Tibial nerve (tissue), 4 donors: ENCODE measurements around the gene TSPAN2. TPM values are rescaled to one million over a fixed set of nuclear protein-coding genes. Genes with fewer than 3 reads are reported as not detected.
A peak's percentile ranks its signal among the peaks of the same experiment; 100 is the strongest.

Experiments
- DNase-seq, 2 donors: peaks; one replicate each; pipeline ENCODE4 v3.0.0-alpha.2; 2019; ENCODE audit warnings: low spot score in 2 of 2
- H3K27ac ChIP-seq, 4 donors: fragments of 200-600 bp; sonication (generic) in 3 of 4; one replicate each; pipeline ENCODE4 v1.5.1; 2017 to 2019; ENCODE audit warnings: mild to moderate bottlenecking in 1 of 4
- H3K27me3 ChIP-seq, 2 donors: fragments of 200-600 bp; sonication (generic) in 1 of 2; one replicate each; pipeline versions ENCODE4 v1.5.1 to v1.6.0; 2017 to 2019
- H3K36me3 ChIP-seq, 3 donors: fragments of 200-600 bp; sonication (generic); one replicate each; pipeline ENCODE4 v1.5.1; 2018 to 2019
- H3K4me1 ChIP-seq, 4 donors: fragments of 200-600 bp; sonication (generic) in 3 of 4; one replicate each; pipeline ENCODE4 v1.5.1; 2017 to 2019
- H3K4me3 ChIP-seq, 4 donors: fragments of 200-600 bp; sonication (generic) in 3 of 4; one replicate each; pipeline ENCODE4 v1.5.1; 2017 to 2019; ENCODE audit warnings: mild to moderate bottlenecking in 1 of 4, moderate library complexity in 1 of 4
- H3K9me3 ChIP-seq, 4 donors: fragments of 200-600 bp; sonication (generic) in 3 of 4; one replicate each; pipeline ENCODE4 v1.5.1; 2017 to 2019
- CTCF ChIP-seq, 5 experiments: fragments of 200-600 bp in 3 of 5; fragments of 450-650 bp in 2 of 5; sonication (generic) in 3 of 5; IDR thresholded peaks; one replicate each; pipeline ENCODE4 v1.5.1; 2016 to 2019; ENCODE audit warnings: antibody characterized with exemption in 5 of 5, mild to moderate bottlenecking in 3 of 5, moderate library complexity in 2 of 5
- EP300 ChIP-seq, 2 donors: sonication (generic); formaldehyde crosslinking; IDR thresholded peaks; one replicate each; pipeline ENCODE4 v1.6.1; 2017; ENCODE audit warnings: antibody characterized with exemption in 2 of 2, mild to moderate bottlenecking in 1 of 2
- POLR2A ChIP-seq, 2 donors: fragments of 450-650 bp; IDR thresholded peaks; one replicate each; pipeline ENCODE4 v1.6.1; 2017; ENCODE audit warnings: antibody characterized with exemption in 2 of 2, mild to moderate bottlenecking in 2 of 2, moderate library complexity in 2 of 2
- WGBS, 2 donors: methylation state at CpG; one replicate each; pipeline ENCODE4 v1.1.5; 2018; 5-methylcytosine and 5-hydroxymethylcytosine counted together
- total RNA-seq, 4 donors: library from RNA; depleted of rRNA; stranded (reverse); fragments of >200 nt; gene quantifications; one replicate each; pipeline ENCODE4 v1.1.0, GENCODE V29; 2016

The TSPAN2 gene
- total RNA-seq, 4 donors from 2014 or later = 0.84 to 7.1 (median 3.2) TPM

DNA sequence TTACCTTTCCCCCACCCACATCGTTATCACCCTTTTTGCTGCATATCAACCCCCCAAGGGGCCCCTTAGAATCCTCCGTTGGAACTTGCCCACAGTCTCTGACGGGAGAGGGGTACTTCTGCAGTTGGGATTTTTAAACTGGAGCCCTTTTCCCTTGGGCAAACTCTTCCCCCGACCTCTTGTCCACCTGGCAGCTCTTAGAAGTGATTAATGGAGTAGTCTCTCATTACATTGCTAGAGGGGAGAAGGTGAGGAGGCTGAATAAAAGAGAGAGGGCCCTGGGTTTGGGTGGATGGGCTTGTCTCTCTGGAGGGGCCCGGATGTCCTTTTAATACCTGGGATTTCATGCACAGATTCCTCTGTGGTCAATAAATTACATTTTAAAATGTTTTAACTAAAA lies 27.2 kb upstream of the TSPAN2 start:
- TF ChIP-seq EP300 (IDR thresholded peaks at IDR 0.05) (no peak), POLR2A (IDR thresholded peaks at IDR 0.05) (no peak)
- Histone ChIP-seq H3K27me3 (no peaks in the 10 kb centered on the region), H3K9me3 (peaks cover 0 to 16% (median 2%) of the 10 kb centered on the region in 4 donors), H3K36me3 (no peaks in the 10 kb centered on the region), H3K27ac (no peak overlapping the region), H3K4me3 (no peak overlapping the region), H3K4me1 (peaks cover 0 to 12% (median 0%) of the 10 kb centered on the region in 4 donors)
- WGBS, 2 donors = 56 to 78% methylated on average over 5 of the region's 5 CpGs
- no peak for DNase-seq

- Histone ChIP-seq H3K4me1 (peaks cover 0 to 12% (median 0%) of the 10 kb centered on the region in 4 donors), H3K9me3 (peaks cover 0 to 10% (median 2%) of the 10 kb centered on the region in 4 donors), H3K36me3 (no peaks in the 10 kb centered on the region), H3K27me3 (no peaks in the 10 kb centered on the region), H3K4me3 (no peak overlapping the region), H3K27ac (no peak overlapping the region)
- TF ChIP-seq EP300 (IDR thresholded peaks at IDR 0.05) = no peak
- TF ChIP-seq CTCF (IDR thresholded peaks at IDR 0.05) = no peak
- TF ChIP-seq POLR2A (IDR thresholded peaks at IDR 0.05) = no peak
- 70 to 76% methylated on average over 6 of the region's 6 CpGs for whole genome bisulfite sequencing, 2 donors
- DNase-seq = no peak
Measured at GRCh38 chr1:115115521-115116161, 26.3 kb upstream of the TSPAN2 start.

DNA sequence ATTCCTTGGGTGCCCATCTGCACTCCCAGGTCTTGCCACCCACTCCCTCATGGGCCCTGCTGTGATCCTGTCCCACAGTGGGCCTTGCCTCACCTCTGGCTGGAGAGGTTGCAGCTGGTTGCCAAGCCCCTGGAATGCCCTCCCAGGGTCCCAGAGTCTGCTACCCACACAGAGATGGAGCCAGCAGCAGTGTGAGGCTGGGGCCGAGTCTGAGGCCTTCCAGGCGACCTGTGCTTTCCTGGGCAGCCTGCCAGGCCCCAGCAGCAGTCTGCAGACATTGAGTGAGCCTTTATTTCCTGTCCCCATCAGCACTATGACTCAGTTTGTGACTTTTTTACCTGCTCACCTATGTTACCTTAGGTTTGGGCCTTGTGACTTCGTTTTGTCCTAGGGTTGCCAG lies 25.0 kb upstream of the TSPAN2 start:
- WGBS, 2 donors = 36 to 56% methylated on average over 2 to 3 of the region's 3 CpGs
- peaks cover 0 to 12% (median 0%) of the 10 kb centered on the region in 4 donors for H3K4me1 ChIP-seq
- H3K27ac ChIP-seq = no peak overlapping the region
- no peak for DNase-seq
- no peaks in the 10 kb centered on the region for H3K9me3 ChIP-seq
- no peaks in the 10 kb centered on the region for H3K36me3 ChIP-seq
- no peak overlapping the region for H3K4me3 ChIP-seq
- TF ChIP-seq CTCF (IDR thresholded peaks at IDR 0.05) (no peak), POLR2A (IDR thresholded peaks at IDR 0.05) (no peak), EP300 (IDR thresholded peaks at IDR 0.05) (no peak)
- H3K27me3 ChIP-seq = no peaks in the 10 kb centered on the region

- Histone ChIP-seq H3K4me1 (peaks cover 0 to 12% (median 0%) of the 10 kb centered on the region in 4 donors), H3K36me3 (no peaks in the 10 kb centered on the region), H3K4me3 (no peak overlapping the region), H3K27me3 (no peaks in the 10 kb centered on the region), H3K9me3 (no peaks in the 10 kb centered on the region), H3K27ac (no peak overlapping the region)
- 58 to 68% methylated on average over 4 of the region's 4 CpGs for WGBS, 2 donors
- no peak for TF ChIP-seq EP300 (IDR thresholded peaks at IDR 0.05)
- no peak for TF ChIP-seq POLR2A (IDR thresholded peaks at IDR 0.05)
- no peak for TF ChIP-seq CTCF (IDR thresholded peaks at IDR 0.05)
- no peak for DNase-seq
Measured at GRCh38 chr1:115113766-115114165, 24.5 kb upstream of the TSPAN2 start.

DNA sequence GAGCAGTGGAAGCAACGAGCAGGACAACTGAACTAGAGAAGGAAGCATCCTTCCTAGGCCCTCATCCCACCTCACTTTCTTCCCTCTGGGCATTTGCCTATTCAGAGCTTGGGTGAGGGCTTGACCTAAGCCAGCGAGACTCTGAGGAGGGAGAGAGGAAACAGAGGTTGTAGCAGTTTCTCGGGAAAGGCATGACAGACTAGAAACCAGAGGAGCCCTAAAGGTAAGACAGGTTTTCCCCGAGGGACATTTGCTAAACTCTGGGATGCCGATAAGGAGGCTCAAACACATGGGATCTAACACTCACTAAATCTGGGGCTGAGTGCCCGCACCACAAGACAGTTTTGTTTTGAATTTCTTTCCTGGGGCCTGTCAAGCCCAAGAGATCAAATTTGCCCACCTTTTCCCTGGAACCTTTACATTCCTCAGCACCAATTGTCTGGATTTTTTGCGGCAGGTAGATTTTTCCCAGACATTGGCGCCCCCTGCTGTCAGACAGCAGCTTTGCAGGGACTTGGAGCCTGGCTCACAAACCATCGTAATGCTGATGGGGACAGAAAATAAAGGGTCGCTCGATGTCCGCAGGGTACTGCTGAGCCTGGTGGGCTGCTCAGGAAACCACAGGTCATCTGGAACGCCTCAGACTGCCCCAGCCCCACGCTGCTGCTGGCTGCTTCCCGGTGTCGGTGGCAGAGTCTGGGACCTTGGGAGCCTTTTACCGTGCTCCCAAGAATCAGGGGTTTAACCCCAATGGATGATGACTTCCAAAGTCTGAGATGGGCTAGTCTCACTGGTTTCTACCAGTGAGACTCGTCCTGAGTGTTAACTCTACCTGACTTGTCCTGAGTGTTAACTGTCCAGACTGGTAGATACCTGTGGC lies 23.4 kb upstream of the TSPAN2 start:
- Histone ChIP-seq H3K36me3 (no peaks in the 10 kb centered on the region), H3K4me3 (no peak overlapping the region), H3K9me3 (no peaks in the 10 kb centered on the region), H3K27ac (no peak overlapping the region), H3K4me1 (peaks cover 0 to 12% (median 0%) of the 10 kb centered on the region in 4 donors), H3K27me3 (no peaks in the 10 kb centered on the region)
- DNase-seq = peak in 1 of 2 donors; percentile 38
- 26 to 33% methylated on average over 12 to 18 of the region's 18 CpGs for WGBS, 2 donors
- TF ChIP-seq CTCF (IDR thresholded peaks at IDR 0.05) (peak; percentile 78 to 94 (median 86)), POLR2A (IDR thresholded peaks at IDR 0.05) (no peak), EP300 (IDR thresholded peaks at IDR 0.05) (no peak)
